Measurements from ENCODE around the gene CPT2.

CPT2 gene

GRCh38 chr1:53218201-53218600, 21.6 kb downstream of the CPT2 start:
- DNase-seq (ENCODE audit: low spot score), result no peak

- DNase-seq (ENCODE audit: low spot score), result no peak
These were observed 23.1 kb downstream of the CPT2 start for GRCh38 chr1:53219711-53220110.

GRCh38 chr1:53220171-53220961, 23.7 kb downstream of the CPT2 start, which contains the start of gene CZIB:
Gene CZIB, minus strand, starts transcription at chr1:53220634. Its CDS starts 59 bp downstream, at chr1:53220575.
- DNase-seq (ENCODE audit: low spot score), result peak; percentile 77

- no peak for DNase-seq (ENCODE audit: low spot score)
These were observed 24.3 kb downstream of the CPT2 start for GRCh38 chr1:53220962-53221286.

- no peak for DNase-seq (ENCODE audit: low spot score)
These were observed 41.0 kb downstream of the CPT2 start for GRCh38 chr1:53237638-53238037.

GRCh38 chr1:53238197-53239155, 41.9 kb downstream of the CPT2 start, which contains the start of gene MAGOH:
Gene MAGOH, minus strand, starts transcription at chr1:53238518. Its CDS starts 70 bp downstream, at chr1:53238448.
- peak; percentile 85 for DNase-seq (ENCODE audit: low spot score)

- DNase-seq (ENCODE audit: low spot score), result no peak
These were observed 45.2 kb downstream of the CPT2 start for GRCh38 chr1:53241828-53242227.

GRCh38 chr1:53242381-53242780, 45.8 kb downstream of the CPT2 start:
- DNase-seq (ENCODE audit: low spot score), result no peak

- no peak for DNase-seq (ENCODE audit: low spot score)
These were observed 47.5 kb downstream of the CPT2 start for GRCh38 chr1:53244141-53244540.

GRCh38 chr1:53246261-53247134, 49.9 kb downstream of the CPT2 start:
- DNase-seq (ENCODE audit: low spot score), result no peak

- DNase-seq (ENCODE audit: low spot score), result no peak
These were observed 53.1 kb downstream of the CPT2 start for GRCh38 chr1:53249706-53250105.

- DNase-seq (ENCODE audit: low spot score), result no peak
These were observed 53.7 kb downstream of the CPT2 start for GRCh38 chr1:53250325-53250724.

- no peak for DNase-seq (ENCODE audit: low spot score)
These were observed 57.5 kb downstream of the CPT2 start for GRCh38 chr1:53254011-53254640.

- no peak for DNase-seq (ENCODE audit: low spot score)
These were observed 58.4 kb downstream of the CPT2 start for GRCh38 chr1:53255031-53255430.

- DNase-seq (ENCODE audit: low spot score), result no peak
These were observed 60.2 kb downstream of the CPT2 start for GRCh38 chr1:53256511-53257453.

GRCh38 chr1:53257454-53258081, 60.9 kb downstream of the CPT2 start:
- DNase-seq (ENCODE audit: low spot score), result no peak

GRCh38 chr1:53258216-53258615, 61.6 kb downstream of the CPT2 start:
- DNase-seq (ENCODE audit: low spot score), result no peak

- no peak for DNase-seq (ENCODE audit: low spot score)
These were observed 63.3 kb downstream of the CPT2 start for GRCh38 chr1:53259932-53260331.

- DNase-seq (ENCODE audit: low spot score), result no peak
These were observed 64.1 kb downstream of the CPT2 start for GRCh38 chr1:53260631-53261247.
